COLO668 (cell line): ENCODE results near the gene SLC35D2.
"Not testable (repeated sequence)": the region's sequence is repeated elsewhere in the genome, so short reads cannot be mapped to it uniquely, and the experiment has no call there.

ENCODE experiments used
- DNase-seq: peaks from one replicate; lab custom pipeline; 2025; ENCODE audit not compliant: unreplicated experiment; lab: John Stamatoyannopoulos, UW

The SLC35D2 gene

DNA sequence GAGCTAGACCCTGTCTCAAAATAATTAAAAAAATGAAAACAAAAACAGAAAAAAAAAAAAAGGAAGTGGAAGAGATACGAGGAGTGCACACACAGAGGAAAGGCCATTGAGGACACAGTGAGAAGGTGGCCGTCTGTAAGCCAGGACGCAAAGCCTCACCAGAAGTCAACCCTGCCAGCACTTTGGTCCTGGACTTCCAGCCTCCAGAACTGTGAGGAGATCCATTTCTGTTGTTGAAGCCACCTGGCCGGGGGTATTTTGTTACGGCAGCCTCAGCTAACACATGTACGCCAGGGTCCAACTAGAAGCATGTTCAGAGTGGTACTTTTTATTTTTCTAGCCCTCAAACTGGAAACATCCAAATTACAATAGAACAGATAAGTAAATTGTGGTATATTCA, 21.8 kb downstream of the SLC35D2 start:
- DNase-seq: no peak

DNA sequence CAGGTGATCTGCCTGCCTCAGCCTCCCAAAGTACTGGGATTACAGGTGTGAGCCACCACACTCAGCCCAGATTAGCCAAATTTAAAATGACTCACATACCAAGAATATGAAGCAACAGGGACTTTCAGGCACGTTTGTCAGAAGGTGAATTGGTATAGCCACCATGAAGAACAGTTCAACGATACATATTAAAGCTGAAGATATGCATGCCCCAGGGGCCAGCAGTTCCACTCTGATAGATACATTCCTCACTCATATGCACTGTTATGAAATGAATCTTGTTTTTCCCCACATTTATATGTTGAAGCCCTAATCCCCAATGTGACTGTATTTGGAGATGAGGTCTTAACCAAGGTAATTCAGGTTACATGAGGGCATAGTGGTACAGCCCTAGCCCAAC, 22.5 kb downstream of the SLC35D2 start:
- DNase-seq: no peak

DNA sequence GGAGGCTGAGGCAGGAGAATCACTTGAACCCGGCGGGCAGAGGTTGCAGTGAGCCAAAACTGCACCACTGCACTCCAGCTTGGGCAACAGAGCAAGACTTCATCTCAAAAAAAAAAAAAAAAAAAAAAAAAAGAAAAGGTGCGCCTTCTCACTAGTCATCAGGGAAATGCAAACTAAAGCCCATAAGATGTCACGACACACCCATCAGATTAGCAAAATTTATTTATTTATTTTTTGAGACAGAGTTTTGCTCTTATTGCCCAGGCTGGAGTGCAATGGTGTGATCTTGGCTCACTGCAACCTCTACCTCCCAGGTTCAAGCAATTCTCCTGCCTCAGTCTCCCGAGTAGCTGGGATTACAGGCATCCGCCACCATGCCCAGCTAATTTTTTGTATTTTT, 23.0 kb downstream of the SLC35D2 start:
- DNase-seq: not testable (repeated sequence)

DNA sequence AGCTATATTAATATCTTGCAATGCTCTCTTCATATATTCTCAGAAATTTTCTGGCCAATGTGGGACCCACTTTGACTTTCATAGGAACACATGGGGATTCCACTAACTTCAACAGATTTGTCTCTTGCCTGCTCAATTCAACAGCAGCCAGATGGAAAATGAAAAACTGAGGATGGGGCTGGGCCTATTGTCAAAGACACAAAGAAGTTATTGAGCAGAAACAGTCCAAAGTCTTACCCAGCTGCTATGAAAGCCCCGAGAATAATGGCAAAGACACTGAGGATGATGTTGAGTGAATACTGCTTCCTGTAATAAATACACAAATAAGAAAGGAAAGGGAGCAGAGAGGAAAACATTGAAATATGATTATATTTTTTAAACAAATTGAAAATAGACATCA, 32.6 kb downstream of the SLC35D2 start:
- DNase-seq: no peak

DNA sequence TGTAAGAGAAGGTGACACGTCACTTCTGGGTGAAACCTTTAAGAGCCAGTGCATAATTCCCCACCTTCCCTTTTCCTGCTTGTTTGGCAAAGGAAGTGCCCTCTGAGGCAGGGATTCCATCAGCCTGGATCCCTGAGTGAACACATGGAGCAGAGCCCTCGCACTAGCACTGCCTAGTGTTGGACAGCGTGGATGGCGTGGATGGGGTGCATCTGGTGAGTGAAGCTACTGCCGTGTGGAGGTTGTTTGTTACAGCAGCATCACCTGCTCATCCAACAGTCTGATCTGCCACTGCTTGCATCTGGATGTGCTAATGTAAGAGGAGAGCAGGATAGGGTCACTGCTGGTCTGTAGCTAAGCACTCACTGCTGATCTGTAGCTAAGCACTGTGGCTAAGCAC, 35.2 kb downstream of the SLC35D2 start:
- DNase-seq: no peak

DNA sequence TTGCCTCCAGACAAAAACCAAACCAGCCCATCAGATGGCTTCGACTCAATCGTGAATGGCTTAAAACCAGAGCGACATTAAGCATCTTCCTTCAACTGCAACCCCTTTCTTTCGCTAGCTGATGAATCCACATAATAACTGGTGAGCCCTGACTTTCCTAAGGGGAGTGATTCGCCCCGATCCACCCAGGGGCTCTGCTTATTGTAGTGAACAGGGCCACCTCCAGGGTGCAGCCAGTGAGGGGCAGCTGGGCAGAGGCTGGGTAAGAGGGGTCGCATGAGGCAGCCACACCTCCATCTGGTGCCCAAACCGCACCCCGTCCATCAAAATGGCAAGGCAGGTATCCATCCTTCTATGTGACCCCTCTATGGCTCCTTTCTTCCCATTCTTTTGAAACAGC, 38.0 kb downstream of the SLC35D2 start:
- DNase-seq: no peak

DNA sequence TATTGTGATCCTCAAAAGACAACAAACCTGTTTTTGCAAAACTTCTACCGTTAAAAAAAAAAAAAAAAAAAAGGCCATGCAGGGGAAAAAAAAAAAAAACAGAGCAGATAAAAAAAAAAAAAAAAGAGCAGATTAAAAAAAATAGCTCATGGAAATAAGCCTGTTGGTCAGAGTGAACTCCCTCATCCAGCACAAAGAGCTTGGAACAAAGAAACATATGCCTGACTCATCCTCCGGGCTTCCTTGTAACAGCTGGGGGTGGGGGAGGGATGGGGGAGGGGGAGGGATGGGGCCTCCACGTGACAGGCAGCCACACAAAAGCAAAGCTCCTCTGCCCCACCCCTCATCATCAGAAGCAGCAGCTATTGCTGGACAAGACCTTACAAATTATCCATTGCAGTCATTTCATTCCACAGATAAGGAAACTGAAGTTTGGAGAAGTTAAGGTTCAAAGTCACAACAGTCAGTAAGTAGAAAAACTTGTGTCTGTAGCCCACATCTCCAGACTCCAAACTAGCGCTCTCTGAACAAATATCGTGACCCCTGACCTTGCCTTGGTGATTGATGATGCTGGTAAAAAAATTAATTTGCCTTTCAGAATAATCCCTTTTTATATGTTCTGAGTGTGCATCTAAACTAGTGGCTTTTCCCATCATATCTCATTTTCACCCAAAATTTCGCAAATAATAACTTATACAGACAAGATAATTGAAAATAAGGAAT, 38.9 kb downstream of the SLC35D2 start:
- DNase-seq: peak; percentile 49

DNA sequence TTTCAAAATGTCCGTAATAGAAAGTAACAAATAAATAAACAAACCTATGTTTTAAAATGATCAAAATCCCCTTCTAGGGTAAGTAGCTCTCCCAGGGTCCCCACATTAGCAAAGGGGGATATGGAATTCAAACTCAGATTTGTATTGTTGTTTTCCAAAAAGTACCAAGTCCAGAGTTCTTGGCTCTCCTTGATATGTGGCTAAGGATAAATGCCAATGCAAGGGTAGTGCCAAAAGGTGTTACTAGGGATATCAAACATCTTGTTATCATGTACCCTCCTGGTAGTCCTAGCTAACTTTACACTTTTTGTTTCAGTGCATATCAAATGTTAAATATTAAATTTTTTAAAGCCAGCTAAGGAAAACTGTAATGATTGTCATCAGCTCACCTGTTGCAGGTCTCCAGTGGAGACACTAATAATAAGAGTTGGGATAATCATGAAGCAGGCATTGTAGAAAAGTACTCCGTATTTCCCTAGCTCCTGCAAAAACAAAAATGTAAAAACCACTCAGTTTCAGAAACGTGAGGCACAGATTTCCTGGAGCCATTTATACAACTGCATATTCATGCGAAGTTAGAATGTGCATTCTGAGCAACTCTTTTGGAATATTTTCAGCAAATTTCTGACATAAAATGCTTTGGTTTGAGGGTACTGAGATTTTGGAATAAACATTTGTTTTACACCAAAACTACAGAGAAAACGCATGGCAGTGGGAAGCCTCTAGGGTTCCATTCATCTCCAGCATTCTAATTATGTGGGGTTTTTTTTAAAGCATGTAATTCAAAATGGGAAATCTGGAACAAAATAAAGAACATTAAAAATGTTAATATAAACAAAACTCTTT, 39.8 kb downstream of the SLC35D2 start:
- no peak for DNase-seq

DNA sequence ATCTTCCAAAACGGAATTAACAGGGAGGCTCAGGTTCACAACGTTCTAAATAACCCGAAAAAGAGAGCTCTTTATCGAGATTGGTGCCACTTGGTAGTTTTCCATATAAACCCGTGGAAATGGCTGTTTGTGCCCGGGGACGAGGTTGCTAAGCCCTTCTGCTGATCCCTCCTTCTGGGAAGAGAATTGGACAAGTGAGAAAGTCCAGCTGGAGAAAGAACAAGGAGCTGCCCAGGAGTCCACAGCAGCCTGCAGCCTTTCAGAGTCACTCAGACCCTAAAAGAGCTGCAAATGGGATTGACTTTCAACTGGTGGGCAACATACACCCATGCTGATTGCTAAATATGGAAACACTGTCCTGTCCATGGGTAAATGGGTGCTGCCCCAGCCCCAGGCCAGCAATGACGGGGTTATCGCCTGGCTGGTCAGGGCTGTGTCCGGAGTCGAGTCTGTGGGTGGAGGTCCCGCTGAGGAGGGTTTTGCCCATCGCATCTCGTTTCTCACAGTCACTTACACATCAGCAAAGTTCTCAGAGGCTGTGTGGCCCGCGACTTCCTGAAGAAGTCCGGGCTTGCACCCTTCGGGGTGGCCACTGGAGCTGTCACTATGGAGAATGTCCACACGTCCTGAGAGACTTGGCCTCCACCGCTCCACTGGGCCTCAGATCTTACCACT, 40.8 kb downstream of the SLC35D2 start:
- DNase-seq: no peak

DNA sequence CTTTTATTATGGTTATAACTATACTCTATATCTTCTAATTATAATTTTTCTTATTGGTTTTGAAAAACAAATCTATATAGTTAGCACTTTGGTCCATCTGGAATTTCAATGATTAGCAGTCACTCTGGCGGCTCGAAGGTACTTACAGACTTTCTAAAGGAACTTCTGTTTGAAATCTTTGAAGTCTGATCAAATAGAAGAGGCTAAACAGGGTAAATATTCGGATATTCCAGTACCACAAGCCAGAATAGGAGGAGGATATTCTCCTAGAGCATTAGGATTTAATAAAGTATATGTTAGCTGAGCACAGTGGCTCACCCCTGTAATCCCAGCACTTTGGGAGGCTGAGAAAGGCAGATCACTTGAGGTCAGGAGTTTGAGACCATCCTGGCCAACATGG, 42.8 kb downstream of the SLC35D2 start:
- DNase-seq: no peak

DNA sequence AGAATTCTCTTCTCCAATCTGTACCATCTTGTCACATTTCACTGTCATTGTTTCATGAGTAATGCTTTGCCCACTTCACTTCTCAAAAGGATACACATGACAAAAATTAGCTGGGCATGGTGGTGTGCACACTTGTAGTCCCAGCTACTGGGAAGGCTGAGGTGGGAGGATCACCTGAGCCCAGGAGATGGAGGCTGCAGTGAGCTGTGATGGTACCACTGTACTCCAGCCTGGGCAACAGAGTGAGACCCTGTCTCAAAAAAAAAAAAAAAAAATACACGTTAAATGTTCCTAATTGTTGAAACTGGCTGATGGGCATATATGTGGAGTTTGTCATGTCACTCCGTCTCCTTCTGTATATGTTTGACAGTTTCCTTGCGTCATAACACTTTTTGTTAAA, 45.2 kb downstream of the SLC35D2 start:
- no peak for DNase-seq

DNA sequence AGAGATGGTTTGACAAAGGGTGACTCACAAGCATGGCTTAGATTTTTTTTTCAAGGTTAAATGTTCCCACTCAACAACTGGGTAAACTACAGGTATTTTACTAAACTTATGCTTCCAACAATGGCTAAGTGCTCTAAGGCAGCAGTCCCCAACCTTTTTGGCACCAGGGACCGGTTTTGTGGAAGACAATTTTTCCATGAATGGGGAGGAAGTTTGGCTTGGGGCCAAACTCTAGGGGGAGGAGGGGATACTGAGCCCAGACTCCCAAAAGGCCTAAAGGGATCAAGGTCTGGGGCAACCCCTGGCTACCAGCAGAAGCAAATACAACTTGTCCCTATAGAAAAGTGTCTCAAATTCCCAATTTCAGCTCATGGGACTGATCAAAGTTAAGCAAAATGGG, 49.6 kb downstream of the SLC35D2 start:
- DNase-seq: no peak

DNA sequence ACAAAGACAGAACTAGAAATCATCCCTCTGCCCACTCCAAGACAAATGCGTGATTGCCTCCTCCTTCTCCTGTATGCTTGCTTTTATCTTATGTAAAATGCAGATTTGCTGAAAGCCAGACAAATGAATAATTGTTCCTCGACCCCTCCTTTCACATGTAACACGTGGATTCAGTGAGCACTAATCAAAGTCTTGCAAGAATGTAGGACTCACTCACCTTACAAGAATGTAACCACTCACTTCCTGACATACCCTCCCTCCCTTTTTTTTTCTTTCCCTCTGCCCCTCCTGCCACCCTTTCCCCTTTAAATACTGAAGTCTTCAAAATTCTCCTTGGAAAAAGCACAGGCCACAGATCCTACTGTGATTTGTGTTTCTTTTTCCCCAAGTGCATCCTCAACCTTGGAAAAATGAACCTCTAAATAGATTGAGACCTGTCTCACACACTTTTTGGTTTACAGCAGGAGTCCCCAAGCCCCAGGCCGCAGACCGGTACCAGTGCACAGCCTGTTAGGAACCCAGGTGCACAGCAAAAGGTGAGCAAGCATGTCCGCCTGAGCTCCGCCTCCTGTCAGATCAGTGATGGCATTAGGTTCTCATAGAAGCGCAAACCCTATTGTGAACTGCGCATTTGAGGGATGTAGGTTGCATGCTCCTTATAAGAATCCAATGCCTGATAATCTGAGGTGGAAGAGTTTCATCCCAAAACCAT, 52.1 kb downstream of the SLC35D2 start:
- no peak for DNase-seq

DNA sequence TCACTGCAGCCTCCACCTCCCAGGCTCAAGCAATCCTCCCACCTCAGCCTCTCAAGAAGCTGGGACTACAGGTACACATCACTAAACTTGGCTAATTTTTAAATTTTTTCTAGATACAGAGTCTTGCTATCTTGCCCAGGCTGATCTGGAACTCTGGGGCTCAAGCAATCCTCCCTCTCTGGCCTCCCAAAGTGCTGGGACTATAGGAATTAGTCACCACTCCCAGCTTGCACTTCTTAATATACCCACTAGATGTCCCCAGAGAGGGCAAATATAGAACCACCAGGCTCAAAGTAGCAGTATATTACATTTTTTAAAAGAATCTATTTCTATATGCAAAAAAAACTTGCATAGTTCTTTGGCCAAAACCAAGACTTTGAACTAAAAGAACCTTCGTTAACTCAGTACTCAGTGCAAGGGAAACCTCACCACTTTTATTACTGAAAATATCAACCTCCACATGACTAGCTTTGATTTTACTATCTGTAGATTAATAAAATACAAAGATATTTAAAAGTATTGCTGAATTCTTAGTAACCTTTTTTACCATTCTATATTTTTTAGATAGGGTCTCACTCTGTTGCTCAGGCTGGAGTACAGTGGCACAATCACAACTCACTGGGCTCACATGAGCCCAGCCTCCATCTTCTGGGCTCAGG, 55.7 kb downstream of the SLC35D2 start:
- peak; percentile 34 for DNase-seq

DNA sequence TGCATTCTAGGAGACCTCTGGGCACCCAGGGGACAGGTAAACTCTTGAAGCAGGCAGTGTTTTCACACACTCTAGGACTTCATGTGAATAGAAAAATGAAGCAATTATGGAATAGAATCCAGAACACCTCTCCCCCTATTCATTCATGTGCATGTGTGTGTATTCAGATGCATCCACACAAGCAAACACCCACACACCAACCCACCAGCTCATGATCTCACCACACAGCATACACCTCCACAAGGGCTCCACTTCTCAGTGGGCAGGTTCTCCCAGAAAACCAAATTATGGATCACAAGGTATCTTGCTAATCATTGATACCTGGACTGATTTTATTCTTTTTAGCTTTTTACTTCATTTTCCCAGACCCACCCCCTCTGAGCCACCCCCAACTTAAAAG, 60.3 kb downstream of the SLC35D2 start:
- DNase-seq: no peak

DNA sequence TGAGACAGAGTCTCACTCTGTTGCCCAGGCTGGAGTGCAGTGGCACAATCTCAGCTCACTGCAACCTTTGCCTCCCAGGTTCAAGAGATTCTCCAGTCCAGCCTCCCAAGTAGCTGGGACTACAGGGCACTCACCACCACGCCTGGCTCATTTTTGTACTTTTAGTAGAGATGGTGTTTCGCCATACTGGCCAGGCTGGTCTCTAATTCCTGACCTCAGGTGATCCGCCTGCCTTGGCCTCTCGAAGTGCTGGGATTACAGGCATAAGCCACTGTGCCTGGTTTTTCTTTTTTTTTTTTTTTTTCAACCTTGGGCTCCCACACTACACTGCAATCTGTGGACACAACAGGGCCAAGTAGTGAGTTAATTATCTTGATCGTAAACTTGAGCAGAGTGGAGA, 60.8 kb downstream of the SLC35D2 start:
- not testable (repeated sequence) for DNase-seq

DNA sequence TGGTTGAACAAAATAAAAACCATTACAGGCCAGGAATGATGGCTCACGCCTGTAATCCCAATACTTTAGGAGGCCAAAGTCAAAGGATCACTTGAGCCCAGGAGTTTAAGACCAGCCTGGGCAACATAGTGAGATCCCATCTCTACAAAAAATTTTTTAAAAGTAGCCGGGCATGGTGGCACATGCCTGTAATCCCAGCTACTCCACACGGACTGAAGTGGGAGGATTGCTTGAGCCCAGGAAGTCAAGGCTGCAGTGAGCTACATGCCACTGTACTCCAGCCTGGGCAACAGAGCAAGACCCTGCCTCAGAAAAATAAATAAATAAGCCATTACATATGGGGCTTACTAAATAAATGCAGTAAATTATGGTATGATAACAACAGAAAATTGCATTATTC, 61.3 kb downstream of the SLC35D2 start:
- DNase-seq: not testable (repeated sequence)

DNA sequence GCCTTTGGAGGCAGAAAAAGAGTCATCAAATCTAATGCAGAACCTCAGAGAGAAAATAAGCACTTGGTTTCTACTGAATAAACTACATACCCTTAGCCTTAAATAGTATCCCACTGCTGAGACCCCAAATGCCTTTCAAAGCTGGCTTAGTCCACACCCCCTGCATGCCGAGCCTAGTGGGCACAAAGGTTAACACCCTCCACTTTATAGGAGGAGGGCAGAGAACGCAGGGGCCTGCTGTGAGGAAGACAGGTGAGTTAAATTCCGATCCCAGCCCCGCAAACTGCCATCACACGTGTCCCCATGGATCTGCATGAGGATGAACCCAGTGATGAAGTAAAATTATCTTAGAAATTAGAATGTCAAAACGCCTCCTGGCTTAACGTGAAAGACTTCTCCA, 62.0 kb downstream of the SLC35D2 start:
- DNase-seq: no peak

DNA sequence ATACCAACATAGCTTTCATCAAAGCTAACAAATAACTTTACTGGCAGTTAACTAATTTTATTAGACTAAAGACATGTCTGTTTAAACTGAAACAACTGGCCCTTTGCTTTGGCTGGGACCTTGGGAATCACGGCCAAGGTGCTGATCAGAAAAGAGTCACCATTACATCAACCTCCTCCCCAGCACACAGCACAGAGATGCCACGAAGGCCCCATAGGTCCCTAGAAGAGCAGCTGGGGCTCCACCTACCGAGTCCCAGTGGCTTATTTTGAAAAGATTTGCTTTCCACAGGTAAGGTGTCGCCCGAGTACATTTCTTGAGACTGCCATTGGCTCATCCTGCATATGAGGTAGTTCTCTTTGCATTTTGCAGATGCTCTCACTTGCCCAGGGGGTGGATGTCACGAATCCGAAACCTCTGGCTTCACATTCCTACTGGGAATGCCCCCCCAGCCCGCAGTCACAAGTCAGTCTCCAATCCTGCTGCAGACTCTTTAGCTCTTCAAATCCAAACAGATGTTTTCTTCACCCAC, 62.7 kb downstream of the SLC35D2 start:
- DNase-seq: no peak

DNA sequence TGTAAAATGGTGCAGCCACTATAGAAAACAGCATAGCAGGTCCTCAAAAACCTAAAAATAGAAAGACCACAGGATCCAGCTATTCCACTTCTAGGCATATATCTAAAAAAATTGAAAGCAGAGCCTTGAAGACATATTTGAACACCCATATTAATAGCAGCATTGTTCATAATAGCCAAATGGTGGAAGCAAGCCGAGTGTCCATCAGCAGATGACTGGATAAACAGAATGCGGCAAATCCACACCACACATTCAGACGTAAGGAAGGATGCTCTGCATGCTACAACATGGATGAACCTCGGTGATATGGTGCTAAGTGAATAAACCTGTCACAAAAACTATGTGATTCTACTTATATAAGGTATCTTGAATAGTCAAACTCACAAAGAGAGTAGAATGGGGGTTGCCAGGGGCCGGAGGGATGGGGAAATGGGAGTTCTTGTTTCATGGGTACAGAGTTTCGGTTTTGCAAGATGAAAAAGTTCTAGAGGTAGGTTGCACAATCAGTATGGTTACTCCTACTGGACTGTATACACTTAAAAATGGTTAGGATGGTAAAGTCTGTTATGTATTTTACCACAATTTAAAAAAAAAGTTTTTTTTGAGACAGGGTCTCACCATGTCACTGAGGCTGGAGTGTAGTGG, 64.5 kb downstream of the SLC35D2 start:
- no peak for DNase-seq
